ENCODE data around the gene TTC34.

Gene TTC34

DNA sequence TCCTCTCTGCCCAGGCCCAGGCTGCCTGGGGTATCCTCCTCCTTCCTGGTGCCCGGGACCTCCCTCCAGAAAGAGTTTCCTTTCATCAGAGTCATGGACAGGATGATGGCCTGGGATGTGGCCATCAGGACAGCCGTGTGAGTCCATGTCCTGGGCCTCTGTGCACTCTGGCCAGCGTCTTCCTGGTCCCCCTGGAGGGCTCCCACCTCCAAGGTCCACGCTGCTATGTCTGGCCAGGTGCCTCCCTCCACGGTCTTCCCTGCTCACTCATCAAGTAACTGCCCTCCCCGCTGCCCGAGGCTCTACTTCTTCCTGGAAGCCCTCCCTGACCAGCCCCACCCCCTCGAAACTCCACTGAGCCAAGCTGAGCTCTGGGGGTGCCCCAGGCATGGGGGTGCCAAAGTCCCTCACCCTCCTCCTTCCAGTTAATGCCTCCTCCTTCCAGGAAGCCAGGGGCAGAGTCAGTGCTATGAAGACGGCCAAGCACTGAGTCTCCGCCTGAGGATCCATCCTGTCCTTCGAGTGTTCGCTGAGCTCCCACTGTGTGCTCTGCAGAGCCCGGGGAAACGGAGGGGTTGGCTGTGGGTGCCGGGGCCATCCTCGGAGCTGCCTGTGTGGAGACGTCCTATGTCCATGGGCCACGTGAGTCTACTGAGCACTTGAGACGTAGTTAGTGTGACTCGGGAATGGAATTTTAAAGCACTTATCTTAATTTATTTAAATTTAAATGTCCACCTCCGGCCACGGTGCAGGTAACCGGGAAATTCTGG, 28.5 kb upstream of the TTC34 start:
- DNase-seq (ENCODE audit: low read depth) = no peak
- in situ Hi-C loops (cut with HindIII; ENCODE audit: low sequenced_read_pairs) = no loop called here
- TF ChIP-seq, protein P1, sequence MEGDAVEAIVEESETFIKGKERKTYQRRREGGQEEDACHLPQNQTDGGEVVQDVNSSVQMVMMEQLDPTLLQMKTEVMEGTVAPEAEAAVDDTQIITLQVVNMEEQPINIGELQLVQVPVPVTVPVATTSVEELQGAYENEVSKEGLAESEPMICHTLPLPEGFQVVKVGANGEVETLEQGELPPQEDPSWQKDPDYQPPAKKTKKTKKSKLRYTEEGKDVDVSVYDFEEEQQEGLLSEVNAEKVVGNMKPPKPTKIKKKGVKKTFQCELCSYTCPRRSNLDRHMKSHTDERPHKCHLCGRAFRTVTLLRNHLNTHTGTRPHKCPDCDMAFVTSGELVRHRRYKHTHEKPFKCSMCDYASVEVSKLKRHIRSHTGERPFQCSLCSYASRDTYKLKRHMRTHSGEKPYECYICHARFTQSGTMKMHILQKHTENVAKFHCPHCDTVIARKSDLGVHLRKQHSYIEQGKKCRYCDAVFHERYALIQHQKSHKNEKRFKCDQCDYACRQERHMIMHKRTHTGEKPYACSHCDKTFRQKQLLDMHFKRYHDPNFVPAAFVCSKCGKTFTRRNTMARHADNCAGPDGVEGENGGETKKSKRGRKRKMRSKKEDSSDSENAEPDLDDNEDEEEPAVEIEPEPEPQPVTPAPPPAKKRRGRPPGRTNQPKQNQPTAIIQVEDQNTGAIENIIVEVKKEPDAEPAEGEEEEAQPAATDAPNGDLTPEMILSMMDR (IDR thresholded peaks at IDR 0.05; ENCODE audit: low read depth, low read length, missing control alignments) = no peak
- no peak overlapping the region for H3K4me3 ChIP-seq (ENCODE audit: low read depth, low read length)

DNA sequence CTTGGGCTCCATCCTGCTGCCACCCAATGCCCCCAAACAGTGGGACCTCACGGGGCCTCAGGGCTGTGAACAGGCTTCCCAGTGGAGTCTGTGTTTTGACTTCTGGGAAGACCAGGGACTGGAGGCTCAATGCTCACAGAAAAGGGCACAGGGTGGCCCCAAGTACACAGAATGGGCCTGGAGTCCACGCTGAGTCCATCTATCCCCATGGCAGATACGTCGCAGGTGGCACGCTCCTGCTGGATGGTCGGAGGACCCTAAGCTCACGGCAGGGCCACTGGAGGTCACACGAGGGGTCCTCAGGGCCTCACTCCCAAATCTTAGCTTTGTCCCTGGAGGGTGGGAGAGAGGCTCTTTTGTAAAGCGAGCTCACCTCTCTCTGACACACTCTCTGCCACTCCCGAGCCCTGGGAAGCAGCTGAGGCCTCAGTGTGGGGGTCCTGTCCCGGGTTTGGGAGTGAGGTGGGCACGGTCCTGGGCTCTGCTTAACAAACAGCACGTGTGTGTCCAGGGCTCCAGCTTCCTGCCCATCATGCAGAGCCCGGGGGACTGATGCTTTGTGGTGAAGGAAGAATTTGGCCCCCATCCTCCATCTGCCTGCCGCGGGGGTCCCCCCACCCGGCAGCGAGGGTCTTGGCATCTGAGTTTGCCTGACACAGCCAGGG, 27.2 kb upstream of the TTC34 start:
- TF ChIP-seq, protein P1 (IDR thresholded peaks at IDR 0.05; ENCODE audit: low read depth, low read length, missing control alignments) = no peak
- DNase-seq (ENCODE audit: low read depth) = no peak

DNA sequence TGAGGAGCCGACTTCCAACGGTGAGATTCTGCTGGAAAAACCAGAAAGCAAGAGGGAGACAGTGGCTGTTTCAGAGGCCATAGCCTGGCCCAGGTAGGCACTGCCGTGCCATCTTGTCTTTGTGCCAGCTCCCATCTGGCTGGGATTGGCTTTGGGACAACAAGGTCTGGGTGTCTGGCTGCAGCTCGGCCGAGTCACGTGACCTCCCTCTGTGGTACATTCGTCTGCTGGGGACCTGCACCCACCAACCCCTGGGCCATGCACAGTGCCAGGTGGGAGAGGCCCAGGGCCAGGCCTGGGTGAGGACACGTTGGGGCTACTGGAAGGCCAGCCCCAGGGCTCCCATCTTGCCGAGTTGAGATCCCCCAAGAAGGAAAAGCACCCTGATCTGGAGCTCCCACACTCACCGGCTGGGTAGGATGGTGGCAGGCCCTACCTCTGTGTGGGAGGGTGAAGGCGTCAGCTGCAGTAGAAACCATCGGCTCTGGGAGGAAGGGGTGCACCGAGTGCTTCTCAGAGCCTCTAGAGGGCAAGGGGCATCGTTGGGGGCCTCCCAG, 25.3 kb upstream of the TTC34 start:
- no peak for DNase-seq (ENCODE audit: low read depth)
- no peak overlapping the region for H3K4me3 ChIP-seq (ENCODE audit: low read depth, low read length)
- TF ChIP-seq, protein P1 (IDR thresholded peaks at IDR 0.05; ENCODE audit: low read depth, low read length, missing control alignments) = no peak
- in situ Hi-C loops (cut with HindIII; ENCODE audit: low sequenced_read_pairs) = no loop called here

More for the DNA sequence above, 27.2 kb upstream of the TTC34 start:
- no peak overlapping the region for H3K4me3 ChIP-seq (ENCODE audit: low read depth, low read length)
- in situ Hi-C loops (cut with HindIII; ENCODE audit: low sequenced_read_pairs) = no loop called here

DNA sequence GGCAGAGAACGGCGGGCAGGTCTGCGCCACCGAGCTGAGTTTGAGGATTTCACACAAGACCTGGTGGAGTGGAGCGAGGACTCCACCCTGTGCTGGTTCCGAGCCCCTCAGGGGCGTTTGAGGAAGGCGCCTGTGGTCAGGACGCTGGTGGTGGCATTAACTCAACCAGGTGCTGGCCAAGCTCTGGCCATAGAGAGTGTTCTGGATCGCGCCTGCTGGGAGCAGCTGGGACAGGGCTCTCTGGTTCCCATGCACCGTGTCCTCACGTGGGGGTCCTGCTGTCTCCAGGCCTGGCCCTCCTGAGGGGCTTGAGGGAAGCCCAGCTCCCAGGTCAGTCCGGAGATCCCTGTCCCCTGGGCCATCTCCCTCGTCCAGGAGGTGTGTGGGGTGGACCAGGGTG, 24.8 kb upstream of the TTC34 start:
- H3K4me3 ChIP-seq (ENCODE audit: low read depth, low read length) = no peak overlapping the region
- DNase-seq (ENCODE audit: low read depth) = no peak
- in situ Hi-C loops (cut with HindIII; ENCODE audit: low sequenced_read_pairs) = no loop called here
- TF ChIP-seq, protein P1 (IDR thresholded peaks at IDR 0.05; ENCODE audit: low read depth, low read length, missing control alignments) = no peak

DNA sequence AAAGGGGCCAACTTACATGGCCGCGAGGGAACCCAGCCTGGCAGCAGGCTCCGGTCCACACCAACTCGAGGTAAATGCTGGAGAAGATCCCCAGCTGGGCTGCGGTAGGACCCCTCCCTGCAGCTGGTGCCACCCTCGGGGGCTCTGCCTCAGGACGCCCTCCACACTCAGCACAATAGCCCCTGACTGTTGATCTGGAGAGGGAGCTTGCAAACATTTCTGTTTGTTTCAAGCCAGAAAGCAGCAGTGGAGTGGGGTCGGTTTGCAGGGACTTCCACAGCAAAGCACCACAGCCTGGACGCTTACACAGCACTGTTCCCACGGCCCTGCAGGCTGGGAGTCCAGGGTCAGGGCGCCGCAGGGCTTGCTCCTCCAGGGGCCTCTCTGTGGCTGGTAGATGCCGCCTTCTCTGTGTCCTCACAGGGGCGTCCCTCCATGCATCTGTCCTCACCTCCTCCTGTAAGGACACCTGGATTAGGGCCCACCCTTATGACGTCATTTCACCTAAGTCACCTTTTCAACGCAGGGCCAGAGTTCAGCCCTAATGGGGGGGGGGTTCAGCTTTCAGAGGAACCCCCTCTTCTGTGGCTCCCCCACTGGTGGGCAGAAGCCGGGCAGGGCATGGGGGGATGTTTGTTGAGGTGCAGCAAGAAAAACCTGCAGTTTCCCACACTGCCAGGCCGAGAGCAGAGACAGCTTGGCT, 24.1 kb upstream of the TTC34 start:
- TF ChIP-seq, protein P1 (IDR thresholded peaks at IDR 0.05; ENCODE audit: low read depth, low read length, missing control alignments) = no peak
- no peak overlapping the region for H3K4me3 ChIP-seq (ENCODE audit: low read depth, low read length)
- in situ Hi-C loops (cut with HindIII; ENCODE audit: low sequenced_read_pairs) = no loop called here
- DNase-seq (ENCODE audit: low read depth) = no peak

DNA sequence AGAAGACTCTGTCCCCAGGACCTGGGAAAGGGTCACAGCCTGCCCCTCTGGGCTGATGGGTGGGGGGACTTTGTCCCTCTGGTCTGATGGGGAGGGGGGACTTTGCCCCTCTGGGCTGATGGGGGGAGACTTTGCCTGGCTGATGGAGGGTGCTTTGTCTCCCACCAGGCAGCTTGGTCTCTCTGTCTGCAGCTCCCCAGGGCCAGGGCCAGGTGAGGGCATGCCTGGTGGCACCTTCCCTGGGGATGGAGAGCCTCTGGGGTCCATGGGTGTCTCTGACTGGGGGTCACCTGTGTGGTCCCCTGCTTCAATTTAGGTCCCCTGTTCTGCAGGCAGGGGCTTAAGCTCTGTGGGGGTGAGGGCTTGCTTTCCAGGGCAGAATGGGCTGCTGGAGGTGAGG, 23.5 kb upstream of the TTC34 start:
- TF ChIP-seq, protein P1 (IDR thresholded peaks at IDR 0.05; ENCODE audit: low read depth, low read length, missing control alignments) = no peak
- no peak for DNase-seq (ENCODE audit: low read depth)
- H3K4me3 ChIP-seq (ENCODE audit: low read depth, low read length) = no peak overlapping the region
- in situ Hi-C loops (cut with HindIII; ENCODE audit: low sequenced_read_pairs) = no loop called here
